WTC11 (cell line): ENCODE measurements around the gene TAF8. TPM values are rescaled to one million over a fixed set of nuclear protein-coding genes. Genes with fewer than 3 reads are reported as not detected.
A peak's percentile ranks its signal among the peaks of the same experiment; 100 is the strongest.

Experiments used
- ATF1 ChIP-seq: sonication (generic); formaldehyde crosslinking; IDR thresholded peaks from 2 replicates; pipeline ENCODE4 v1.8.1; 2023; ENCODE audit warnings: mild to moderate bottlenecking, moderate library complexity, missing genetic modification reagents
- ETV6 ChIP-seq: sonication (generic); formaldehyde crosslinking; IDR thresholded peaks from 2 replicates; pipeline ENCODE4 v1.8.1; 2022; ENCODE audit warnings: mild to moderate bottlenecking, missing genetic modification reagents
- FOXJ3 ChIP-seq: sonication (generic); formaldehyde crosslinking; IDR thresholded peaks from 2 replicates; pipeline ENCODE4 v1.9.0; 2021; ENCODE audit warnings: missing genetic modification reagents, mild to moderate bottlenecking, borderline replicate concordance
- FOXP1 ChIP-seq: sonication (generic); formaldehyde crosslinking; IDR thresholded peaks from 2 replicates; pipeline ENCODE4 v1.8.0; 2022; ENCODE audit warnings: missing genetic modification reagents, mild to moderate bottlenecking, moderate library complexity, borderline replicate concordance
- GABPB1 ChIP-seq: sonication (generic); formaldehyde crosslinking; IDR thresholded peaks from 2 replicates; pipeline ENCODE4 v1.8.1; 2023; ENCODE audit warnings: mild to moderate bottlenecking, missing genetic modification reagents
- GTF2I ChIP-seq: fragments of 250-450 bp; sonication (Bioruptor Pico); conservative IDR thresholded peaks from 2 replicates; pipeline ENCODE4 v1.4.0; 2021; ENCODE audit warnings: mild to moderate bottlenecking
- JUN ChIP-seq: sonication (generic); formaldehyde crosslinking; IDR thresholded peaks from 2 replicates; pipeline ENCODE4 v1.8.0; 2023; ENCODE audit warnings: mild to moderate bottlenecking, missing genetic modification reagents
- NFE2L1 ChIP-seq: sonication (generic); formaldehyde crosslinking; IDR thresholded peaks from 2 replicates; pipeline ENCODE4 v1.8.1; 2023; ENCODE audit warnings: missing genetic modification reagents
- RELA ChIP-seq: sonication (generic); formaldehyde crosslinking; IDR thresholded peaks from 2 replicates; pipeline ENCODE4 v1.8.1; 2022; ENCODE audit warnings: missing genetic modification reagents, mild to moderate bottlenecking, borderline replicate concordance
- SMAD3 ChIP-seq: sonication (generic); formaldehyde crosslinking; IDR thresholded peaks from 2 replicates; pipeline ENCODE4 v1.8.0; 2022; ENCODE audit warnings: missing genetic modification reagents, mild to moderate bottlenecking, borderline replicate concordance
- SOX15 ChIP-seq: fragments of 250-450 bp; sonication (Bioruptor Pico); IDR thresholded peaks from 2 replicates; pipeline ENCODE4 v1.9.0; 2021; ENCODE audit warnings: mild to moderate bottlenecking
- TEAD4 ChIP-seq: sonication (generic); formaldehyde crosslinking; IDR thresholded peaks from 2 replicates; pipeline ENCODE4 v1.8.0; 2022; ENCODE audit warnings: mild to moderate bottlenecking, missing genetic modification reagents
- TP53 ChIP-seq: sonication (generic); formaldehyde crosslinking; IDR thresholded peaks from 2 replicates; pipeline ENCODE4 v1.8.1; 2023; ENCODE audit warnings: mild to moderate bottlenecking, missing genetic modification reagents
- ZNF138 ChIP-seq: sonication (generic); formaldehyde crosslinking; conservative IDR thresholded peaks from 2 replicates; pipeline ENCODE4 v1.8.1; 2022; ENCODE audit warnings: mild to moderate bottlenecking, moderate library complexity, missing genetic modification reagents
- total RNA-seq: library from RNA; stranded (reverse); gene quantifications from 3 replicates; pipeline ENCODE4 v1.2.3, GENCODE V29; 2021
- TF ChIP-seq, protein P1 (sequence below): sonication (generic); formaldehyde crosslinking; IDR thresholded peaks from 2 replicates; pipeline ENCODE4 v1.8.1; 2023; ENCODE audit warnings: mild to moderate bottlenecking, missing genetic modification reagents
- TF ChIP-seq, protein P2 (sequence below): sonication (generic); formaldehyde crosslinking; IDR thresholded peaks from 2 replicates; pipeline ENCODE4 v1.8.1; 2023; ENCODE audit warnings: mild to moderate bottlenecking, missing genetic modification reagents, borderline replicate concordance
- TF ChIP-seq, protein P3 (sequence below): sonication (generic); formaldehyde crosslinking; IDR thresholded peaks from 2 replicates; pipeline ENCODE4 v1.8.0; 2022; ENCODE audit warnings: mild to moderate bottlenecking, missing genetic modification reagents
- TF ChIP-seq, protein P4 (sequence below): fragments of 250-450 bp; sonication (Bioruptor Pico); conservative IDR thresholded peaks from 2 replicates; pipeline ENCODE4 v1.9.0; 2021; ENCODE audit warnings: mild to moderate bottlenecking
- TF ChIP-seq, protein P5 (sequence below): fragments of 250-450 bp; sonication (Bioruptor Pico); IDR thresholded peaks from 2 replicates; pipeline ENCODE4 v1.9.0; 2021; ENCODE audit warnings: mild to moderate bottlenecking, borderline replicate concordance
- TF ChIP-seq, protein P6 (sequence below): sonication (generic); formaldehyde crosslinking; IDR thresholded peaks from 2 replicates; pipeline ENCODE4 v1.8.1; 2022; ENCODE audit warnings: mild to moderate bottlenecking, missing genetic modification reagents, moderate library complexity, borderline replicate concordance
- TF ChIP-seq, protein P7 (sequence below): fragments of 250-450 bp; sonication (Bioruptor Pico); IDR thresholded peaks from 2 replicates; pipeline ENCODE4 v1.8.0; 2021; ENCODE audit warnings: mild to moderate bottlenecking

TAF8 gene
- total RNA-seq, 1 experiment from 2014 or later: 31.0 TPM

DNA sequence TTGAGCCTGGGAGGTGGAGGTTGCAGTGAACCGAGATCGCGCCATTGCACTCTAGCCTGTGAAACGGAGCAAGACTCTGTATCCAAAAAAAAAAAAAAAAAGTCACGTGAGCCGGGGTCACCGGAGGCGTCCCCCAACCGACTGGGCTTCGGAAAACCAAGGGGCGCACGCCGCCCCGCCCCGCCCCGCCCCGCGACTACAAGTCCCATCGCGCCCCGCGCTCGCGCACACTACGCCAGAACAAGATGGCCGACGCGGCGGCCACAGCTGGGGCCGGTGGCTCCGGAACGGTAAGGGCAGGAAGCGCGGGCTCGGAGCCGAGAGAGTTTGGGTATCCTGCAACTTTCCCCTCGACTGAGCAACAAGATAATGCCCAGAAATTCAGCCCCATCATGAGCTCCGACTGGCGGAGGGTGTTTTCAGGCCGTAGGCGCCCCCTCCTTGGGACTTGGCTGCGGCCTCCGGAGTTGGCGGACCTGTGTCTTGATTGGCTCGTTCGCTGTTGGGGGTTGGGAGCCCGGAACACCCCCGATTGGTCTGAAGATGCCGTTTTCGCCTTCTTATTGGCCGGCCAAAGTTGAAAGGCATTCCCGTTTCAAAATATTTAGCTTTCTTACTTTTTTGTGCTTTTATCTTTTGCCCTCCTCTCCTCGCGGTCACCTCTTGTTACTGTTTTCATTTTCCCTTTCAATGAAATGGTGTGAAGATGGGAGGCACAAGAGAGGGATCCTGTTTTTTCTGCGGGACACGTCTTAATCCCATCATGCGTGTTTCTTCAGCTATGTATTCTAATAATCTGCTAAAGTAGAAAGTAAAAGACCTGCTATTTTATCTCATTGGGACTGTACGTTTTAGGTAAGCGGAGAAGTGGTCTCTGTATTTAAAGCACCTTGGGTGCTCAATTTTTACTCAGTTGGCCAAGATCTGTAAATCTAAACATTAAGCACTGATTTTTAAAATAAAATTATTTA lies at the start of gene TAF8 (continued):
- TF ChIP-seq, protein P1, sequence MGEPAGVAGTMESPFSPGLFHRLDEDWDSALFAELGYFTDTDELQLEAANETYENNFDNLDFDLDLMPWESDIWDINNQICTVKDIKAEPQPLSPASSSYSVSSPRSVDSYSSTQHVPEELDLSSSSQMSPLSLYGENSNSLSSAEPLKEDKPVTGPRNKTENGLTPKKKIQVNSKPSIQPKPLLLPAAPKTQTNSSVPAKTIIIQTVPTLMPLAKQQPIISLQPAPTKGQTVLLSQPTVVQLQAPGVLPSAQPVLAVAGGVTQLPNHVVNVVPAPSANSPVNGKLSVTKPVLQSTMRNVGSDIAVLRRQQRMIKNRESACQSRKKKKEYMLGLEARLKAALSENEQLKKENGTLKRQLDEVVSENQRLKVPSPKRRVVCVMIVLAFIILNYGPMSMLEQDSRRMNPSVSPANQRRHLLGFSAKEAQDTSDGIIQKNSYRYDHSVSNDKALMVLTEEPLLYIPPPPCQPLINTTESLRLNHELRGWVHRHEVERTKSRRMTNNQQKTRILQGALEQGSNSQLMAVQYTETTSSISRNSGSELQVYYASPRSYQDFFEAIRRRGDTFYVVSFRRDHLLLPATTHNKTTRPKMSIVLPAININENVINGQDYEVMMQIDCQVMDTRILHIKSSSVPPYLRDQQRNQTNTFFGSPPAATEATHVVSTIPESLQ: no peak
- TF ChIP-seq SOX15 (CRISPR knock-in tag) (no peak), NFE2L1 (no peak), FOXJ3 (CRISPR knock-in tag) (no peak), TEAD4 (CRISPR knock-in tag) (0 out of 2 replicates have a peak, but pooled peaks have one; percentile 34), ATF1 (CRISPR knock-in tag) (peak; percentile 69; the same call in 1 of the 2 replicates), JUN (CRISPR knock-in tag) (0 out of 2 replicates have a peak, but pooled peaks have one; percentile 35), RELA (CRISPR knock-in tag) (no peak), SMAD3 (peak; percentile 74), ETV6 (peak; percentile 42; the same call in 1 of the 2 replicates), GTF2I (CRISPR knock-in tag) (no peak), GABPB1 (CRISPR knock-in tag) (peak; percentile 47; the same call in 1 of the 2 replicates), ZNF138 (CRISPR knock-in tag) (no peak), FOXP1 (CRISPR knock-in tag) (peak; percentile 71; the same call in 1 of the 2 replicates), TP53 (CRISPR knock-in tag) (no peak)
- TF ChIP-seq, protein P2, sequence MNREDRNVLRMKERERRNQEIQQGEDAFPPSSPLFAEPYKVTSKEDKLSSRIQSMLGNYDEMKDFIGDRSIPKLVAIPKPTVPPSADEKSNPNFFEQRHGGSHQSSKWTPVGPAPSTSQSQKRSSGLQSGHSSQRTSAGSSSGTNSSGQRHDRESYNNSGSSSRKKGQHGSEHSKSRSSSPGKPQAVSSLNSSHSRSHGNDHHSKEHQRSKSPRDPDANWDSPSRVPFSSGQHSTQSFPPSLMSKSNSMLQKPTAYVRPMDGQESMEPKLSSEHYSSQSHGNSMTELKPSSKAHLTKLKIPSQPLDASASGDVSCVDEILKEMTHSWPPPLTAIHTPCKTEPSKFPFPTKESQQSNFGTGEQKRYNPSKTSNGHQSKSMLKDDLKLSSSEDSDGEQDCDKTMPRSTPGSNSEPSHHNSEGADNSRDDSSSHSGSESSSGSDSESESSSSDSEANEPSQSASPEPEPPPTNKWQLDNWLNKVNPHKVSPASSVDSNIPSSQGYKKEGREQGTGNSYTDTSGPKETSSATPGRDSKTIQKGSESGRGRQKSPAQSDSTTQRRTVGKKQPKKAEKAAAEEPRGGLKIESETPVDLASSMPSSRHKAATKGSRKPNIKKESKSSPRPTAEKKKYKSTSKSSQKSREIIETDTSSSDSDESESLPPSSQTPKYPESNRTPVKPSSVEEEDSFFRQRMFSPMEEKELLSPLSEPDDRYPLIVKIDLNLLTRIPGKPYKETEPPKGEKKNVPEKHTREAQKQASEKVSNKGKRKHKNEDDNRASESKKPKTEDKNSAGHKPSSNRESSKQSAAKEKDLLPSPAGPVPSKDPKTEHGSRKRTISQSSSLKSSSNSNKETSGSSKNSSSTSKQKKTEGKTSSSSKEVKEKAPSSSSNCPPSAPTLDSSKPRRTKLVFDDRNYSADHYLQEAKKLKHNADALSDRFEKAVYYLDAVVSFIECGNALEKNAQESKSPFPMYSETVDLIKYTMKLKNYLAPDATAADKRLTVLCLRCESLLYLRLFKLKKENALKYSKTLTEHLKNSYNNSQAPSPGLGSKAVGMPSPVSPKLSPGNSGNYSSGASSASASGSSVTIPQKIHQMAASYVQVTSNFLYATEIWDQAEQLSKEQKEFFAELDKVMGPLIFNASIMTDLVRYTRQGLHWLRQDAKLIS: no peak
- TF ChIP-seq, protein P3, sequence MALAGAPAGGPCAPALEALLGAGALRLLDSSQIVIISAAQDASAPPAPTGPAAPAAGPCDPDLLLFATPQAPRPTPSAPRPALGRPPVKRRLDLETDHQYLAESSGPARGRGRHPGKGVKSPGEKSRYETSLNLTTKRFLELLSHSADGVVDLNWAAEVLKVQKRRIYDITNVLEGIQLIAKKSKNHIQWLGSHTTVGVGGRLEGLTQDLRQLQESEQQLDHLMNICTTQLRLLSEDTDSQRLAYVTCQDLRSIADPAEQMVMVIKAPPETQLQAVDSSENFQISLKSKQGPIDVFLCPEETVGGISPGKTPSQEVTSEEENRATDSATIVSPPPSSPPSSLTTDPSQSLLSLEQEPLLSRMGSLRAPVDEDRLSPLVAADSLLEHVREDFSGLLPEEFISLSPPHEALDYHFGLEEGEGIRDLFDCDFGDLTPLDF (CRISPR knock-in tag): no peak
- TF ChIP-seq, protein P4, sequence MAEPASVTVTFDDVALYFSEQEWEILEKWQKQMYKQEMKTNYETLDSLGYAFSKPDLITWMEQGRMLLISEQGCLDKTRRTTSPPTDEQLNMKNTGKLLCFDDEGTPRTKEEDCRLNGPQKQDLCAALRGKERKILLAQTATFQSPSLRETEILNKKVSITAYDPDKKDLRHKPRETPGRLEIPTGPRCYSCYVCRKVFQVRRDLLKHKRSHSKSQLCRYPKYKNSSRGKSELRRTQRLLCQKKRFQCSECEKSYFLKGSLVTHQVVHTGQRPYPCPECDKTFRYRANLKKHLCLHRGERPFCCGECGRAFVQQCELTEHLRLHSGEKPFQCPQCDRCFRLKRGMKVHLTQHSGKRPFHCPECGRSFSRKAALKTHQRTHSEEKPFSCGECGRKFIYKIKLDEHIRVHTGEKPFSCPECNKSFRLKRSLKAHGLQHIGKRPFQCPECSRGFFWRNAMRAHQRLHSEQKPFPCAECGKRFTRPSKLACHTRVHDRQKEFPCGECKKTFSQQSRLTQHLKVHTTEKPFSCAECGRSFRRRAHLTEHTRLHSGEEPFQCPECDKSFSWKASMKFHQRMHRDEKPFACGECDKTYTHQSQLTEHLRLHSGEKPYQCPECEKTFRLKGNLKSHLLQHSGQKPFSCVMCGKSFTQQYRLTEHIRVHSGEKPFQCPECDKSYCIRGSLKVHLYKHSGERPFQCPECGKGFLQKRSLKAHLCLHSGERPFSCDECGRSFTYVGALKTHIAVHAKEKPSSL (CRISPR knock-in tag): no peak
- TF ChIP-seq, protein P5, sequence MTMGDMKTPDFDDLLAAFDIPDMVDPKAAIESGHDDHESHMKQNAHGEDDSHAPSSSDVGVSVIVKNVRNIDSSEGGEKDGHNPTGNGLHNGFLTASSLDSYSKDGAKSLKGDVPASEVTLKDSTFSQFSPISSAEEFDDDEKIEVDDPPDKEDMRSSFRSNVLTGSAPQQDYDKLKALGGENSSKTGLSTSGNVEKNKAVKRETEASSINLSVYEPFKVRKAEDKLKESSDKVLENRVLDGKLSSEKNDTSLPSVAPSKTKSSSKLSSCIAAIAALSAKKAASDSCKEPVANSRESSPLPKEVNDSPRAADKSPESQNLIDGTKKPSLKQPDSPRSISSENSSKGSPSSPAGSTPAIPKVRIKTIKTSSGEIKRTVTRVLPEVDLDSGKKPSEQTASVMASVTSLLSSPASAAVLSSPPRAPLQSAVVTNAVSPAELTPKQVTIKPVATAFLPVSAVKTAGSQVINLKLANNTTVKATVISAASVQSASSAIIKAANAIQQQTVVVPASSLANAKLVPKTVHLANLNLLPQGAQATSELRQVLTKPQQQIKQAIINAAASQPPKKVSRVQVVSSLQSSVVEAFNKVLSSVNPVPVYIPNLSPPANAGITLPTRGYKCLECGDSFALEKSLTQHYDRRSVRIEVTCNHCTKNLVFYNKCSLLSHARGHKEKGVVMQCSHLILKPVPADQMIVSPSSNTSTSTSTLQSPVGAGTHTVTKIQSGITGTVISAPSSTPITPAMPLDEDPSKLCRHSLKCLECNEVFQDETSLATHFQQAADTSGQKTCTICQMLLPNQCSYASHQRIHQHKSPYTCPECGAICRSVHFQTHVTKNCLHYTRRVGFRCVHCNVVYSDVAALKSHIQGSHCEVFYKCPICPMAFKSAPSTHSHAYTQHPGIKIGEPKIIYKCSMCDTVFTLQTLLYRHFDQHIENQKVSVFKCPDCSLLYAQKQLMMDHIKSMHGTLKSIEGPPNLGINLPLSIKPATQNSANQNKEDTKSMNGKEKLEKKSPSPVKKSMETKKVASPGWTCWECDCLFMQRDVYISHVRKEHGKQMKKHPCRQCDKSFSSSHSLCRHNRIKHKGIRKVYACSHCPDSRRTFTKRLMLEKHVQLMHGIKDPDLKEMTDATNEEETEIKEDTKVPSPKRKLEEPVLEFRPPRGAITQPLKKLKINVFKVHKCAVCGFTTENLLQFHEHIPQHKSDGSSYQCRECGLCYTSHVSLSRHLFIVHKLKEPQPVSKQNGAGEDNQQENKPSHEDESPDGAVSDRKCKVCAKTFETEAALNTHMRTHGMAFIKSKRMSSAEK (CRISPR knock-in tag): peak; percentile 59; the same call in 1 of the 2 replicates
- TF ChIP-seq, protein P6, sequence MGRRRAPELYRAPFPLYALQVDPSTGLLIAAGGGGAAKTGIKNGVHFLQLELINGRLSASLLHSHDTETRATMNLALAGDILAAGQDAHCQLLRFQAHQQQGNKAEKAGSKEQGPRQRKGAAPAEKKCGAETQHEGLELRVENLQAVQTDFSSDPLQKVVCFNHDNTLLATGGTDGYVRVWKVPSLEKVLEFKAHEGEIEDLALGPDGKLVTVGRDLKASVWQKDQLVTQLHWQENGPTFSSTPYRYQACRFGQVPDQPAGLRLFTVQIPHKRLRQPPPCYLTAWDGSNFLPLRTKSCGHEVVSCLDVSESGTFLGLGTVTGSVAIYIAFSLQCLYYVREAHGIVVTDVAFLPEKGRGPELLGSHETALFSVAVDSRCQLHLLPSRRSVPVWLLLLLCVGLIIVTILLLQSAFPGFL (CRISPR knock-in tag): peak; percentile 69; the same call in 1 of the 2 replicates
- TF ChIP-seq, protein P7, sequence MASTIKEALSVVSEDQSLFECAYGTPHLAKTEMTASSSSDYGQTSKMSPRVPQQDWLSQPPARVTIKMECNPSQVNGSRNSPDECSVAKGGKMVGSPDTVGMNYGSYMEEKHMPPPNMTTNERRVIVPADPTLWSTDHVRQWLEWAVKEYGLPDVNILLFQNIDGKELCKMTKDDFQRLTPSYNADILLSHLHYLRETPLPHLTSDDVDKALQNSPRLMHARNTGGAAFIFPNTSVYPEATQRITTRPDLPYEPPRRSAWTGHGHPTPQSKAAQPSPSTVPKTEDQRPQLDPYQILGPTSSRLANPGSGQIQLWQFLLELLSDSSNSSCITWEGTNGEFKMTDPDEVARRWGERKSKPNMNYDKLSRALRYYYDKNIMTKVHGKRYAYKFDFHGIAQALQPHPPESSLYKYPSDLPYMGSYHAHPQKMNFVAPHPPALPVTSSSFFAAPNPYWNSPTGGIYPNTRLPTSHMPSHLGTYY (CRISPR knock-in tag): no peak; the same call in 1 of the 2 replicates
